OCI-LY3 (cell line): ENCODE measurements around the gene ATG4D.
A peak's percentile ranks its signal among the peaks of the same experiment; 100 is the strongest.

ENCODE experiments used
- H2AFZ ChIP-seq: fragments of 200-600, 300-600 bp; shearing (Covaris generic); 2 replicates; pipeline ENCODE4 v1.6.0; 2014; ENCODE audit warnings: antibody characterized with exemption, low read depth, low read length
- H3K27ac ChIP-seq: fragments of 200-600, 300-600 bp; sonication (generic); 2 replicates; pipeline ENCODE4 v1.5.1; 2014; ENCODE audit warnings: mild to moderate bottlenecking, low read length, moderate library complexity, mixed read lengths
- H3K27me3 ChIP-seq: fragments of 200-600, 300-600 bp; sonication (generic); 2 replicates; pipeline ENCODE4 v1.6.1; 2014; ENCODE audit warnings: low read depth, low read length, mixed read lengths
- H3K36me3 ChIP-seq: fragments of 200-600, 300-600 bp; sonication (generic); replicated peaks from 2 replicates; pipeline ENCODE3; 2014; ENCODE audit warnings: low read depth, low read length, mixed read lengths
- H3K4me1 ChIP-seq: fragments of 300-600, 200-600 bp; sonication (generic); 2 replicates; pipeline ENCODE4 v1.6.1; 2014; ENCODE audit warnings: low read length, mixed read lengths
- H3K4me2 ChIP-seq: fragments of 200-600, 300-600 bp; sonication (generic); 2 replicates; pipeline ENCODE4 v1.6.1; 2014; ENCODE audit warnings: low read length, mixed read lengths
- H3K4me3 ChIP-seq: fragments of 300-600, 200-600 bp; sonication (generic); 2 replicates; pipeline ENCODE4 v1.5.1; 2014; ENCODE audit warnings: antibody characterized with exemption, mild to moderate bottlenecking, low read length, moderate library complexity
- H3K79me2 ChIP-seq: fragments of 300-600, 200-600 bp; shearing (Covaris generic); 2 replicates; pipeline ENCODE4 v1.6.1; 2014; ENCODE audit warnings: mild to moderate bottlenecking, low read length, mixed read lengths
- H3K9ac ChIP-seq: fragments of 300-600, 200-600 bp; shearing (Covaris generic); 2 replicates; pipeline ENCODE4 v1.6.0; 2014; ENCODE audit warnings: mild to moderate bottlenecking, low read length, moderate library complexity
- H3K9me3 ChIP-seq: fragments of 200-600, 300-600 bp; shearing (Covaris generic); 2 replicates; pipeline ENCODE4 v1.6.1; 2014; ENCODE audit warnings: low read length, mixed read lengths; ENCODE audit not compliant: insufficient read depth
- H4K20me1 ChIP-seq: fragments of 200-600, 300-600 bp; sonication (generic); 2 replicates; pipeline ENCODE4 v1.6.1; 2016; ENCODE audit warnings: low read length, mixed read lengths; ENCODE audit not compliant: insufficient read depth
- EZH2phosphoT487 ChIP-seq: fragments of 200-600 bp; shearing (Covaris generic); IDR thresholded peaks from 2 replicates; pipeline ENCODE4 v1.6.1; 2018; ENCODE audit warnings: antibody characterized with exemption, mixed run types, low read depth
- TF ChIP-seq, protein P1 (sequence below): fragments of 200-600, 300-600 bp; sonication (generic); IDR thresholded peaks from 2 replicates; pipeline ENCODE4 v1.5.1; 2014; ENCODE audit warnings: antibody characterized with exemption, low read length, low read depth

The ATG4D gene

GRCh38 chr19:10505583-10506229 is 38.0 kb upstream of the ATG4D start:
- Histone ChIP-seq H3K9me3 (no peaks in the 10 kb centered on the region), H3K4me1 (peaks cover 15% of the 10 kb centered on the region), H3K9ac (no peak overlapping the region), H3K4me3 (no peak overlapping the region), H3K36me3 (peaks cover 3% of the 10 kb centered on the region), H3K79me2 (peaks cover 28% of the 10 kb centered on the region), H4K20me1 (no peaks in the 10 kb centered on the region), H2AFZ (no peak overlapping the region), H3K4me2 (no peak overlapping the region), H3K27ac (no peak overlapping the region), H3K27me3 (no peaks in the 10 kb centered on the region)
- TF ChIP-seq, protein P1, sequence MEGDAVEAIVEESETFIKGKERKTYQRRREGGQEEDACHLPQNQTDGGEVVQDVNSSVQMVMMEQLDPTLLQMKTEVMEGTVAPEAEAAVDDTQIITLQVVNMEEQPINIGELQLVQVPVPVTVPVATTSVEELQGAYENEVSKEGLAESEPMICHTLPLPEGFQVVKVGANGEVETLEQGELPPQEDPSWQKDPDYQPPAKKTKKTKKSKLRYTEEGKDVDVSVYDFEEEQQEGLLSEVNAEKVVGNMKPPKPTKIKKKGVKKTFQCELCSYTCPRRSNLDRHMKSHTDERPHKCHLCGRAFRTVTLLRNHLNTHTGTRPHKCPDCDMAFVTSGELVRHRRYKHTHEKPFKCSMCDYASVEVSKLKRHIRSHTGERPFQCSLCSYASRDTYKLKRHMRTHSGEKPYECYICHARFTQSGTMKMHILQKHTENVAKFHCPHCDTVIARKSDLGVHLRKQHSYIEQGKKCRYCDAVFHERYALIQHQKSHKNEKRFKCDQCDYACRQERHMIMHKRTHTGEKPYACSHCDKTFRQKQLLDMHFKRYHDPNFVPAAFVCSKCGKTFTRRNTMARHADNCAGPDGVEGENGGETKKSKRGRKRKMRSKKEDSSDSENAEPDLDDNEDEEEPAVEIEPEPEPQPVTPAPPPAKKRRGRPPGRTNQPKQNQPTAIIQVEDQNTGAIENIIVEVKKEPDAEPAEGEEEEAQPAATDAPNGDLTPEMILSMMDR = peak; percentile 64
- TF ChIP-seq EZH2phosphoT487 = no peak

DNA sequence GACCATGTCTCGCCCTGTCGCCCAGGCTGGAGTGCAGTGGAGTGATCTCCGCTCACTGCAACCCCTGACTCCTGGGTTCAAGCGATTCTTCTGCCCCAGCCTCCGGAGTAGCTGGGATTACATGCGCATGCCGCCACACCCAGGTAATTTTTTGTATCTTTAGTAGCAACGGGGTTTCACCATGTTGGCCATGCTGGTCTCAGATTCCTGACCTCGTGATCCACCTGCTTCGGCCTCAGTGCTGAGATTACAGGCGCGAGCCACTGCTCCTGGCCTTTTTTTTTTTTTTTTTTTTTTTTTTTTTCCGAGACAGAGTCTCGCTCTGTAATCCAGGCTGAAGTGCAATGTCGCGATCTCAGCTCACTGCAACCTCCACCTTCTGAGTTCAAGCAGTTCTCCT is 35.7 kb upstream of the ATG4D start:
- H3K9ac ChIP-seq = no peak overlapping the region
- H3K27ac ChIP-seq = no peak overlapping the region
- H2AFZ ChIP-seq = no peak overlapping the region
- no peaks in the 10 kb centered on the region for H4K20me1 ChIP-seq
- peaks cover 8% of the 10 kb centered on the region for H3K4me1 ChIP-seq
- TF ChIP-seq, protein P1 = no peak
- no peak for TF ChIP-seq EZH2phosphoT487
- peaks cover 7% of the 10 kb centered on the region; the same call in 1 of the 2 replicates for H3K79me2 ChIP-seq
- peaks cover 1% of the 10 kb centered on the region; the same call in 1 of the 2 replicates for H3K27me3 ChIP-seq
- no peak overlapping the region for H3K4me3 ChIP-seq
- H3K4me2 ChIP-seq = no peak overlapping the region
- H3K9me3 ChIP-seq = no peaks in the 10 kb centered on the region
- H3K36me3 ChIP-seq = no peaks in the 10 kb centered on the region

DNA sequence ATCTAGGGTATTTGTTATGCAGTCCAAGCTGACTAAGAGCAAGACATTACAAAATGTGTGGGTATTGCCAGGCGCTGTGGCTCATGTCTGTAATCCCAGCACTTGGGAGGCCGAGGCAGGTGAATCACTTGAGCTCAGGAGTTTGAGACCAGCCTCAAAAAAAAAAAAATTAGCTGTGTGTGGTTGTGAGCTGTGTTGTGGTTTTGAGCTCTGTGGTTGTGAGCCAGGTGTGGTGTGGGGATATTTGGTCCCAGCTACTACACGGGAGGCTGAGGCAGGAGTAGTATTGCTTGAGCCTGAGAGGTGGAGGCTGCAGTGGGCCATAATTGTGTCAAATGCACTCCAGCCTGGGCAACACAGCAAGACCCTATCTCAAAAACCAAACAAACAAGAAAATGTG is 35.0 kb upstream of the ATG4D start:
- Histone ChIP-seq H3K4me1 (peaks cover 4% of the 10 kb centered on the region), H3K27ac (no peak overlapping the region), H3K9me3 (no peaks in the 10 kb centered on the region), H2AFZ (no peak overlapping the region), H3K79me2 (peaks cover under 1% of the 10 kb centered on the region; the same call in 1 of the 2 replicates), H4K20me1 (no peaks in the 10 kb centered on the region), H3K27me3 (peaks cover 4% of the 10 kb centered on the region; the same call in 1 of the 2 replicates), H3K9ac (no peak overlapping the region), H3K4me3 (no peak overlapping the region), H3K4me2 (no peak overlapping the region), H3K36me3 (no peaks in the 10 kb centered on the region)
- TF ChIP-seq, protein P1 = no peak
- TF ChIP-seq EZH2phosphoT487 = no peak

GRCh38 chr19:10510301-10510802 is 33.4 kb upstream of the ATG4D start:
- no peaks in the 10 kb centered on the region for H4K20me1 ChIP-seq
- H3K27me3 ChIP-seq = peaks cover 4% of the 10 kb centered on the region; the same call in 1 of the 2 replicates
- H2AFZ ChIP-seq = peak overlapping the region; percentile 77
- TF ChIP-seq, protein P1 = peak; percentile 87
- TF ChIP-seq EZH2phosphoT487 = no peak
- H3K79me2 ChIP-seq = no peaks in the 10 kb centered on the region
- peak overlapping the region; percentile 55 for H3K4me3 ChIP-seq
- H3K9ac ChIP-seq = 0 out of 2 replicates have a peak overlapping the region, but pooled peaks have one; percentile 6
- H3K4me1 ChIP-seq = peaks cover 3% of the 10 kb centered on the region
- no peaks in the 10 kb centered on the region for H3K36me3 ChIP-seq
- H3K9me3 ChIP-seq = no peaks in the 10 kb centered on the region
- H3K27ac ChIP-seq = no peak overlapping the region
- peak overlapping the region; percentile 71 for H3K4me2 ChIP-seq
